ENCODE measurements around the gene RAB40A.

DNA sequence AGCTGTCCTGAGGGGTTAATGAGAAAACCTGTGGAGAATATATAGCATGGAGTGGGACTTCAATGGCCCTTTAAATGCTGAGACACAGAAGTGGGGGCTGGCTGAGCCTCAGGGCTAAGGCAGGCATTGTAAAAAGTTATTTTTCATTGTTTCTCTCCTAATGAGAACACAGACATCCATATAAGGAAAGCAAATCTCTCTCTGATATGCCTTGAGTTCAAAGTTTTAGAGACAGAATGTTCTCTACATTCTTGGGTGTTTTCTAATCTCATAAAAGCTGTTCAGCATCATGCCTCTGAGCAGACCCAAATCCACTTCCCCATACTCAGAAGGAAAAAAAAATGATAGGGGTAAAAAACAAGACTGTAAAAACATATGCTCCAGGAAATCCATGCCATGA, 16.8 kb upstream of the RAB40A start:
- no peak for TF ChIP-seq EP300 (IDR thresholded peaks at IDR 0.05; ENCODE audit: borderline replicate concordance)
- TF ChIP-seq RAD21 (IDR thresholded peaks at IDR 0.05; ENCODE audit: low read depth), result no peak
- no peak for TF ChIP-seq TAF1 (IDR thresholded peaks at IDR 0.05; ENCODE audit: low read depth)
- TF ChIP-seq, protein P1, sequence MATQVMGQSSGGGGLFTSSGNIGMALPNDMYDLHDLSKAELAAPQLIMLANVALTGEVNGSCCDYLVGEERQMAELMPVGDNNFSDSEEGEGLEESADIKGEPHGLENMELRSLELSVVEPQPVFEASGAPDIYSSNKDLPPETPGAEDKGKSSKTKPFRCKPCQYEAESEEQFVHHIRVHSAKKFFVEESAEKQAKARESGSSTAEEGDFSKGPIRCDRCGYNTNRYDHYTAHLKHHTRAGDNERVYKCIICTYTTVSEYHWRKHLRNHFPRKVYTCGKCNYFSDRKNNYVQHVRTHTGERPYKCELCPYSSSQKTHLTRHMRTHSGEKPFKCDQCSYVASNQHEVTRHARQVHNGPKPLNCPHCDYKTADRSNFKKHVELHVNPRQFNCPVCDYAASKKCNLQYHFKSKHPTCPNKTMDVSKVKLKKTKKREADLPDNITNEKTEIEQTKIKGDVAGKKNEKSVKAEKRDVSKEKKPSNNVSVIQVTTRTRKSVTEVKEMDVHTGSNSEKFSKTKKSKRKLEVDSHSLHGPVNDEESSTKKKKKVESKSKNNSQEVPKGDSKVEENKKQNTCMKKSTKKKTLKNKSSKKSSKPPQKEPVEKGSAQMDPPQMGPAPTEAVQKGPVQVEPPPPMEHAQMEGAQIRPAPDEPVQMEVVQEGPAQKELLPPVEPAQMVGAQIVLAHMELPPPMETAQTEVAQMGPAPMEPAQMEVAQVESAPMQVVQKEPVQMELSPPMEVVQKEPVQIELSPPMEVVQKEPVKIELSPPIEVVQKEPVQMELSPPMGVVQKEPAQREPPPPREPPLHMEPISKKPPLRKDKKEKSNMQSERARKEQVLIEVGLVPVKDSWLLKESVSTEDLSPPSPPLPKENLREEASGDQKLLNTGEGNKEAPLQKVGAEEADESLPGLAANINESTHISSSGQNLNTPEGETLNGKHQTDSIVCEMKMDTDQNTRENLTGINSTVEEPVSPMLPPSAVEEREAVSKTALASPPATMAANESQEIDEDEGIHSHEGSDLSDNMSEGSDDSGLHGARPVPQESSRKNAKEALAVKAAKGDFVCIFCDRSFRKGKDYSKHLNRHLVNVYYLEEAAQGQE (IDR thresholded peaks at IDR 0.05; ENCODE audit: low read depth), result no peak
- TF ChIP-seq ZBTB7A (IDR thresholded peaks at IDR 0.05; ENCODE audit: low read depth), result no peak
- no peak for TF ChIP-seq CEBPB (IDR thresholded peaks at IDR 0.05)
- no peak for TF ChIP-seq YY1 (IDR thresholded peaks at IDR 0.05; ENCODE audit: low read depth)
- no peak for TF ChIP-seq TEAD4 (IDR thresholded peaks at IDR 0.05)
- TF ChIP-seq, protein P2, sequence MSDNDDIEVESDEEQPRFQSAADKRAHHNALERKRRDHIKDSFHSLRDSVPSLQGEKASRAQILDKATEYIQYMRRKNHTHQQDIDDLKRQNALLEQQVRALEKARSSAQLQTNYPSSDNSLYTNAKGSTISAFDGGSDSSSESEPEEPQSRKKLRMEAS (IDR thresholded peaks at IDR 0.05), result no peak
